Panc1 (cell line): ENCODE results near the gene ADIG.

ENCODE experiments used
- POLR2AphosphoS5 ChIP-seq: IDR thresholded peaks from 2 replicates; pipeline ENCODE4 v1.6.1; 2012; ENCODE audit warnings: mild to moderate bottlenecking, low read depth, low read length, moderate library complexity
- SIN3A ChIP-seq: IDR thresholded peaks from 2 replicates; pipeline ENCODE4 v1.6.1; 2012; ENCODE audit warnings: low read depth, mild to moderate bottlenecking, low read length, moderate library complexity, borderline replicate concordance; ENCODE audit not compliant: insufficient read depth
- TF ChIP-seq, protein P1 (sequence below): fragments of 450-650 bp; IDR thresholded peaks from 2 replicates; pipeline ENCODE4 v1.5.1; 2017; ENCODE audit warnings: mild to moderate bottlenecking
- TF ChIP-seq, protein P2 (sequence below), 2 experiments: IDR thresholded peaks; 2 replicates each; pipeline ENCODE4 v1.6.1; 2011 to 2012; ENCODE audit warnings: low read depth in 2 of 2, control low read depth in 1 of 2, low read length in 1 of 2, mild to moderate bottlenecking in 1 of 2, moderate library complexity in 1 of 2; ENCODE audit not compliant: insufficient read depth in 1 of 2

DNA sequence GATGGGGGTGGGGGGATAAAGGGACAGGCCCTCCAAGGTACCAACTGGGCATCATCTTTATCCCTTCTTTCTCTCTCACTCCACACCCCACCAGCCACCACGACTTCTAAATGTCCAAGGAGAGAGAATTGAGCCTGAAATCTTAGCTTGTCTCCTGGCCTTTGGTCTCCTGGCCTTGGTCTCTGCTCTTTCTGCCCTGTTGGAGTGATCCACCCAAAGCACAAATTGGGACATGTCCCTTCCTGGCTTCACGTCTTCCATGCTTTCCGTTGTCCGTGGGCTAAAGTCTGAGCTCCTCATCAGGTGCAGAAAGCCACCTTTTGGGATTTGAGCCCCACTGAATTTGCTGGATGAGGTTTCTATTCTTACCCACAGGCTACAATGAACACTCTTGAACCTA, 8.4 kb downstream of the ADIG start:
- TF ChIP-seq, protein P1, sequence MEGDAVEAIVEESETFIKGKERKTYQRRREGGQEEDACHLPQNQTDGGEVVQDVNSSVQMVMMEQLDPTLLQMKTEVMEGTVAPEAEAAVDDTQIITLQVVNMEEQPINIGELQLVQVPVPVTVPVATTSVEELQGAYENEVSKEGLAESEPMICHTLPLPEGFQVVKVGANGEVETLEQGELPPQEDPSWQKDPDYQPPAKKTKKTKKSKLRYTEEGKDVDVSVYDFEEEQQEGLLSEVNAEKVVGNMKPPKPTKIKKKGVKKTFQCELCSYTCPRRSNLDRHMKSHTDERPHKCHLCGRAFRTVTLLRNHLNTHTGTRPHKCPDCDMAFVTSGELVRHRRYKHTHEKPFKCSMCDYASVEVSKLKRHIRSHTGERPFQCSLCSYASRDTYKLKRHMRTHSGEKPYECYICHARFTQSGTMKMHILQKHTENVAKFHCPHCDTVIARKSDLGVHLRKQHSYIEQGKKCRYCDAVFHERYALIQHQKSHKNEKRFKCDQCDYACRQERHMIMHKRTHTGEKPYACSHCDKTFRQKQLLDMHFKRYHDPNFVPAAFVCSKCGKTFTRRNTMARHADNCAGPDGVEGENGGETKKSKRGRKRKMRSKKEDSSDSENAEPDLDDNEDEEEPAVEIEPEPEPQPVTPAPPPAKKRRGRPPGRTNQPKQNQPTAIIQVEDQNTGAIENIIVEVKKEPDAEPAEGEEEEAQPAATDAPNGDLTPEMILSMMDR, result no peak
- no peak for TF ChIP-seq SIN3A
- TF ChIP-seq POLR2AphosphoS5, result no peak
- TF ChIP-seq, protein P2, sequence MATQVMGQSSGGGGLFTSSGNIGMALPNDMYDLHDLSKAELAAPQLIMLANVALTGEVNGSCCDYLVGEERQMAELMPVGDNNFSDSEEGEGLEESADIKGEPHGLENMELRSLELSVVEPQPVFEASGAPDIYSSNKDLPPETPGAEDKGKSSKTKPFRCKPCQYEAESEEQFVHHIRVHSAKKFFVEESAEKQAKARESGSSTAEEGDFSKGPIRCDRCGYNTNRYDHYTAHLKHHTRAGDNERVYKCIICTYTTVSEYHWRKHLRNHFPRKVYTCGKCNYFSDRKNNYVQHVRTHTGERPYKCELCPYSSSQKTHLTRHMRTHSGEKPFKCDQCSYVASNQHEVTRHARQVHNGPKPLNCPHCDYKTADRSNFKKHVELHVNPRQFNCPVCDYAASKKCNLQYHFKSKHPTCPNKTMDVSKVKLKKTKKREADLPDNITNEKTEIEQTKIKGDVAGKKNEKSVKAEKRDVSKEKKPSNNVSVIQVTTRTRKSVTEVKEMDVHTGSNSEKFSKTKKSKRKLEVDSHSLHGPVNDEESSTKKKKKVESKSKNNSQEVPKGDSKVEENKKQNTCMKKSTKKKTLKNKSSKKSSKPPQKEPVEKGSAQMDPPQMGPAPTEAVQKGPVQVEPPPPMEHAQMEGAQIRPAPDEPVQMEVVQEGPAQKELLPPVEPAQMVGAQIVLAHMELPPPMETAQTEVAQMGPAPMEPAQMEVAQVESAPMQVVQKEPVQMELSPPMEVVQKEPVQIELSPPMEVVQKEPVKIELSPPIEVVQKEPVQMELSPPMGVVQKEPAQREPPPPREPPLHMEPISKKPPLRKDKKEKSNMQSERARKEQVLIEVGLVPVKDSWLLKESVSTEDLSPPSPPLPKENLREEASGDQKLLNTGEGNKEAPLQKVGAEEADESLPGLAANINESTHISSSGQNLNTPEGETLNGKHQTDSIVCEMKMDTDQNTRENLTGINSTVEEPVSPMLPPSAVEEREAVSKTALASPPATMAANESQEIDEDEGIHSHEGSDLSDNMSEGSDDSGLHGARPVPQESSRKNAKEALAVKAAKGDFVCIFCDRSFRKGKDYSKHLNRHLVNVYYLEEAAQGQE (IDR thresholded peaks at IDR 0.05; ENCODE audit: insufficient read depth in 1 of 2, low read depth in 2 of 2, low read length in 1 of 2), result no peak
